ENCODE data around the gene VPS33B. TPM values are rescaled to one million over a fixed set of nuclear protein-coding genes. Genes with fewer than 3 reads are reported as not detected.

VPS33B gene
- total and polyA plus RNA-seq, 2 of the 13 experiments (the other 11 are each of a cell fraction or from before 2014, with no cell fraction given) = 15.8 to 16.5 TPM

DNA sequence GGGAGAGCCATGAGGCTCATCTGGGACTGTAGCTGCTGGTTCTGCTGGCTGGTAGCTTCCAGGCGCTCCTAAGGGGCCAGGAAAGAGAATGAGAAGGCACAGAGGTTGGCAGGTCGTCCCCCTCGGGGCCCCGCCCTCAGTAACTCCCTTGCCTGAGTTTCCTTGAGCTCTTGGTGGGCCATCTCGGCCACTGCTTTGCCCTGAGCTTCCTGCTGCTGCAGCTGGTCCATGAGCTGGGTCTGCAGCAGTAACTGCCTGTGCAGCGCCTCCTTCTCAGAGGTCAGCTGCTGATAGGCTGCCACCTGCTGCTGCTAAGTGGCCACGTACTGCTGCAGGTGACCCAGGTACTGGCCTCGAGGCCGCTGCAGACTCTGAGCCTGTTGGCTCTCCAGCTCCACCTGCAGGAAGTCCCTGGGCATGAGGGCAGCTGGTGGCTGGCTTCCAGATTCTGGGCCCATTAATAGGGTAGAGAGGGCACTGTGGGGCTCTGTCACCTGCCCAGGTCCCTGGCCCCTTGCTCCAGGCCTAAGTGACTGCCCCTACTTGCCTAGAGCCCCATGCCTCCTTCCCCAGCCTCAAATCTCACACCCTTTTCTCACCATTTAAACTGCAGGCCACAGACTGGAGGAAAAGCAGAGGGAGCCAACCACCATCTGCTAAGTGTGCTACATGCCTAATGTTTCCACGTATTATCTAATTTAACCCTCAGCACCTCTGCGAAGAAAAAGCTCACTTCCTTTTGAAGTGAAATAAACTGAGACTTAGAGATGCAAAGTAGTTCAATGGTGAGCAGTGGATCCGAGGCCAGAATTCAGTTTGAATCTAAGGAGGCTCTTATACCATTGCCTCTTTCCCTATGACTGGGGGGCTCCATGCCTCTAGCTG lies 10.8 kb upstream of the VPS33B start (continued):
- peak; percentile 51; the same call in 1 of the 2 replicates for TF ChIP-seq ZFY (CRISPR knock-in tag; IDR thresholded peaks at IDR 0.05)

DNA sequence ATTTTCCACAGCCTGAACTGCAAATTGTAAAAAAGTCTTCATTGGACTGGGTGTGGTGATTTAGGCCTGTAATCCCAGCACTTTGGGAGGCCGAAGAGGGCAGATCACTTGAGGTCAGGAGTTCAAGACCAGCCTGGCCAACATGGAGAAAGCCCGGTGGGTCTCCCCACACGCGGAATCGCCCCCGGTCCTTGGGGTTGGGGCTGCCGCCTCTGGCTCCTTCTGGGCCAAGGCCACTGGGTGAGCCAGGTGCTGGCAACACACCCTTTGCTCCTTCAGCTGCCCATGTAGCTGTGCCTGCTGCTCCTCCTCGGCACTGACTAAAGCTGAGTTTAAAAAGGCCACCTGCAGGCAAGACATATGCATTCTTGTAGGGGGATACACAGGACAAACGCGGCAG lies 9.4 kb upstream of the VPS33B start:
- no peaks in the 10 kb centered on the region for H3K36me3 ChIP-seq (replicated peaks in 1 of 2; ENCODE audit: control insufficient read depth in 1 of 2, insufficient read depth in 2 of 2, low read length in 2 of 2)
- no peak for TF ChIP-seq ZNF780A (CRISPR knock-in tag; IDR thresholded peaks at IDR 0.05)
- TF ChIP-seq ZBTB1 (CRISPR knock-in tag; IDR thresholded peaks at IDR 0.05; ENCODE audit: borderline replicate concordance) = no peak
- TF ChIP-seq ZNF234 (CRISPR knock-in tag; conservative IDR thresholded peaks at IDR 0.05) = no peak
- no peak for TF ChIP-seq GABPA (IDR thresholded peaks at IDR 0.05; ENCODE audit: low read depth, low read length)
- TF ChIP-seq GABPA (CRISPR knock-in tag; IDR thresholded peaks at IDR 0.05; ENCODE audit: low read depth) = no peak
- TF ChIP-seq HDAC1 (CRISPR knock-in tag; IDR thresholded peaks at IDR 0.05) = no peak
- no peak for TF ChIP-seq ZNF484 (CRISPR knock-in tag; IDR thresholded peaks at IDR 0.05; ENCODE audit: borderline replicate concordance, low read depth)
- no peak for TF ChIP-seq ZNF772 (CRISPR knock-in tag; IDR thresholded peaks at IDR 0.05)
- no peak for TF ChIP-seq ARNTL (CRISPR knock-in tag; IDR thresholded peaks at IDR 0.05)
- no peak for TF ChIP-seq NR2F6 (IDR thresholded peaks at IDR 0.05)
- no peak for TF ChIP-seq NR2F6 (CRISPR knock-in tag; IDR thresholded peaks at IDR 0.05)
- TF ChIP-seq ZNF251 (CRISPR knock-in tag; IDR thresholded peaks at IDR 0.05) = no peak
- TF ChIP-seq BHLHE40 (IDR thresholded peaks at IDR 0.05; ENCODE audit: low read length) = no peak
- peaks cover 2 to 17% of the 10 kb centered on the region in 2 experiments; a peak in 3 of 5 replicates for H3K27me3 ChIP-seq (ENCODE audit: control insufficient read depth in 1 of 2, insufficient read depth in 2 of 2, low read length in 2 of 2)
- POLR2A ChIA-PET = no interaction called here
- in situ Hi-C loops (cut with HindIII; ENCODE audit: extremely low pct_ligation_motif_present, low pct_unique_long_range_greater_than_20kb) (no loop called here), intact Hi-C loops (cut with micrococcal nuclease; ENCODE audit: unreplicated experiment) (loop anchor here (5.0 kb wide), 2 partner anchors 74 to 99 kb away; partner anchors contain the start of gene HDDC3)
- H3K9me3 ChIP-seq (ENCODE audit: low read length) = no peaks in the 10 kb centered on the region
- no peak overlapping the region for H3K4me2 ChIP-seq (ENCODE audit: low read depth, low read length)
- no peak overlapping the region for H3K9ac ChIP-seq (ENCODE audit: insufficient read depth, low read depth, low read length)
- no peak overlapping the region for H2AFZ ChIP-seq (ENCODE audit: low read length)
- H3K4me1 ChIP-seq (ENCODE audit: insufficient read depth, low read length) = no peaks in the 10 kb centered on the region
- no peaks in the 10 kb centered on the region for H4K20me1 ChIP-seq (ENCODE audit: insufficient read depth, low read length)
- CTCF ChIA-PET (ENCODE audit: low intra/inter-chr PET ratio, low total read pairs) = interaction anchor here (1.5 kb wide), 1 partner anchor 100 kb away, joined by 4 read pairs; the partner anchor contains the start of gene HDDC3
- no peak overlapping the region for H3K27ac ChIP-seq (ENCODE audit: extremely low read length, insufficient read depth, low read length)
- ATAC-seq = no peak
- H3K79me2 ChIP-seq (ENCODE audit: insufficient read depth, low read length) = no peaks in the 10 kb centered on the region
- H3K4me3 ChIP-seq (replicated peaks in 1 of 3; ENCODE audit: insufficient read depth in 1 of 3, low read depth in 2 of 3, low read length in 3 of 3) = no peak overlapping the region
- no peak for DNase-seq (ENCODE audit: low spot score)
- no peak for FAIRE-seq
- no TSS peak for BruUV-seq (replicated peaks)
- WGBS (ENCODE audit: low lambda C conversion rate) = 25% methylated on average over 4 of the region's 10 CpGs
